ENCODE results near the gene ZFAND6.
"Not testable (repeated sequence)": the region's sequence is repeated elsewhere in the genome, so short reads cannot be mapped to it uniquely, and the experiment has no call there.

ZFAND6 gene

DNA sequence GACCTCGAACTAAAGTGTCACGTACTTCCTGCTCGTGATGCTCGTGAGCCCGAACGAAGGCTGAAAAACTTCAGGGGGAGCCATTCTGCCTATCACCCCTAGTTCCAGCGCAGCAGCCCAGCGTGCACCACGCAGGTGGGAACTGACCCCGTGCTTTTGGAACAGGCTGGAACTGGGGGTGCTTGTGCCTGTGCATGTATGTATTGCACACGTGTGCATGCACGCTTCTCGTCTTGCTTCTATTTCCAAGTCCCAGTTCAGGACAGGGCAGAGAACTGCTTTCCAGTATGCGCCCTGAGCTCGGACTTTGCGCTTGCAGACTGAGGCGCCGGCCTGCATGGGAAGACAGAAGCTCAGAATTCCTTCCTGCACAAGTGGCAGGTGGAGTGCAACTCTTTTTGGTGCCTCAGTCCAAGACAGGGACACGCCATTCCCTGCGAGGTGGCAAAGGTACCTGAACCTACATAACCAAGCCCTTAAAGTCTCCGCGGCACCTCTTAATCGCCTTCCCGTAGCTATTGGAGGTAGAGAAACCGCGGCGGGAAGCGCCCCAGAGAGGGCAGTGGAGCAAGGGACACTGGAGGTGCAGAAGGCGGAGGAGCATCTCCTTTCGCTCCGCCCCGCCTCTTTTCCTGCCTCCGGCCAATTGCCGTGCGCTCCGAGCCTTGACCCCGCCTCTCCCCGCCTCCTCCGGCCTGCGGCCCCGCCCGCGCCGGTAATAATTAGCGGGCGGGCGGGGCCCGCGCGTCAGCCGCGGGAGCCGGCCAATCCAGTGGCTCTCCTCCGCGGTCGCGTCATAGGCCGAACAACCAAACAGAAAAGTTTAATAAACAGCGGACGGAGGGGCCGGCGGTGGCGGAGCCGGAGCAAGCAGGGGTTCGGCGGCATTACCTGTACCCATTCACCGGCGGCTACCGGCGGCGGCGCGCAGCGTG lies at the start of gene ZFAND6:
ZFAND6 (plus strand) TSS at position 826 of the 935 bp plus-strand sequence. CDS start 60,669 bp downstream, outside the sequence.
- peak; percentile 63 for DNase-seq (ENCODE audit: low read depth)

DNA sequence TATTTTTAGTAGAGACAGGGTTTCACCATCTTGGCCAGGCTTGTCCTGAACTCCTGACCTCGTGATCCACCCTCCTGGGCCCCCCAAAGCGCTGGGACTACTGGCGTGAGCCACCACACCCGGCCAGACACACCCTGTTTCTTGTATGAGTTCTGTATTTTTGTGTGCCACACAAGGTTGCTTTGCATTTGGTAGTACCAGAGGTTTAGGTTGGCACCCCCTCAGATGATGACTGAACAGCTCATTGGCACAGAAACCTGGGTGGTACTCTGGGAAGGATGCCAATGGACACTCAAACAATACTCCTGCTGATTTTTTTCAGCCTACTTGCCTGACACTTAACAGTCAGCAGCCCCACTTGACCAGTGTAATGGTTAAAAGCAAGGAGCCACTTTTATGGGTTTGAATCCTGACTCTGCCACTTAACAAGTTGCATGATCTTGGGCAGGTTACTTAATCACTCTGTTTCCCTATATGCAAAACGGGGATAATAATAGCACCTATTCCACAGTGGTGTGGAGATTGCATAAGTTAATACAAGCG lies 49.3 kb upstream of the ZFAND6 start:
- DNase-seq (ENCODE audit: low read depth), result no peak

DNA sequence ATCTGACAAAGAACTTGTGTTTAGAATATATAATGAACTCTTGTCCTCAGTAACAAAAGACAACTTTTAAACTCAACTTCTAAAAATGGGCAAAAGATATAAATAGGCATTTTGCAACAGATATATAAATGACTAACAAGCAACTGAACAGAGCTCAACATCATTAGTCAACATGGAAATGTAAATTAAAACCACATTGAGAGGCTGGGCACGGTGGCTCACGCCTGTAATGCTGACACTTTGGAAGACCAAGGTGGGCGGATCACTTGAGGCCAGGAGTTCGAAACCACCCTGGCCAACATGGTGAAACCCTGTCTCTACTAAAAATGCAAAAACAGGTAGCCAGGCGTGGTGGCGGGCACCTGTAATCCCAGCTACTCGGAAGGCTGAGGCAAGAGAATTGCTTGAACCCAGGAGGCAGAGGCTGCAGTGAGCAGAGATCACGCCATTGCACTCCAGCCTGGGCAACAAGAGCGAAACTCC lies 48.4 kb upstream of the ZFAND6 start:
- peak; percentile 78 for DNase-seq (ENCODE audit: low read depth)

DNA sequence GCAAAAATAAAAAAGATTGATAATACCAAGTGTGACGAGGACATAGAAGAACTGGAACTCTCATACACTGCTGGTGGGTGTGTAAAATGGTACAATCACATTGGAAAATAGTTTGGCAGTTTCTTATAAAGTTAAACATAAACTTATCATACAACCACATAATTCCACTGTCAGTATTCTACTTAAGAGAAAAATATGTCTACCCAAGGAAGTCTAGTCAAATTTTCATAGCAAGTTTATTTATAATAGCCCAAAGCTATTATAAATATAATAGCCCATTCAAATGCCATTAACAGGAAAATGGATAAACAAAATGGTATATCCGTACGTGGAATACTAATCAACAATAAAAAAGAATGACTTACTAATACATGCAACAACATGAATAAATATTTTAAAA lies 47.9 kb upstream of the ZFAND6 start:
- no peak for DNase-seq (ENCODE audit: low read depth)

DNA sequence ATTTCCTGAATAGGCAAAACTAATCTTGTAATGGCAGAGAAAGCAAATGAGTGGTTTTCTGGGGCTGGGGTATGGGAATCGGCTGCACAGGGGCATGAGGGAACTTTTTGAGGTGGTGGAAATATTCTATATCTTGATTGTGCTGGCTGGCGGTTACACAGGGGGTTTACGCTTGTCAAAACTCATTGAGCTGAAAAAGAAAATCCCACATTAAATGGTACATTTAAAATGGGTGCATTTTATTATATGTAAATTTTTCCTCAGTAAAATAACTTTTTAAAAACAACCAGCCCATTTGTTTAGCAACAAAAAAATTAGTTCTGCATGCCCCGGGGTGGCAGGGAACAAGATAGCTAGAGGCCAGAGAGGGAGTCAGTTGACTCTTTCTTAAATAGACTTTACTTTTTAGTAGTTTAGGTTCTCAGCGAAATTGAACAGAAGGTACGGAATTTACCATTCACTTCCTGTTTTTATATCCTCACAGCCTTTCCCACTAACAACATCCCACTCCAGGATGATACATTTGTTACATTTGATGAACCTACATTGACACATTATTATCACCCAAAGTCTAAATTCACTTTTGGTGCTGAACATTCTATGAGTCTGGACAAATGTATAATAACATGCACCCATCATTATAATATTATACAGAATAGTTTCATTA lies 47.3 kb upstream of the ZFAND6 start:
- DNase-seq (ENCODE audit: low read depth), result no peak

DNA sequence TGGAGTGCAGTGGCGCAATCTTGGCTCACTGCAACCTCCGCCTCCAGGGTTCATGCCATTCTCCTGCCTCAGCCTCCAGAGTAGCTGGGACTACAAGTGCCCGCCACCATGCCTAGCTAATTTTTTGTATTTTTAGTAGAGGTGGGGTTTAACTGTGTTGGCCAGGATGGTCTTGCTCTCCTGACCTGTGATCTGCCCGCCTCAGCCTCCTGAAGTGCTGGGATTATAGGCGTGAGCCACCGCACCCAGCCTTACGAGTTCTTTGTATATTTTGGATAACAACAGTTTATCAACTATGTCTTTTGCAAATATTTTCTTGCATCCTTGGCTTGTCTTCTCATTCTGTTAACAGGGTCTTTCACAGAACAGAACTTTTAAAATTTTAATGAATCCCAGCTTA lies 45.3 kb upstream of the ZFAND6 start:
- DNase-seq (ENCODE audit: low read depth), result not testable (repeated sequence)

DNA sequence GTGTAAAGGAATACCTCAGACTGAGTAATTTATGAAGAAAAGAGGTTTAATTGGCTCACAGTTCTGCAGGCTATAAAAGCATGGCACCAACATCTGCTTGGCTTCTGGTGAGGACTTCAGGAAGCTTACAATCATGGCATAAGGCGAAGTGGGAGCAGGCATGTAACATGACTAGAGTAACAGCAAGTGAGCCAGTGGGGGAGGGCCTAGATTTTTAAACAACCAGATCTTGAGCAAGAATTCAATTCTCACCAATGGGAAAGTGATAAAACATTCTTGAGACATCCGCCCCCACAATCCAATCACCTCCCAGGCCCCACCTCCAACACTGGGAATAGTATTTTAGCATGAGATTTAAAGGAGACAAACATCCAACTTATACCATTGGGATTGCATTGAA lies 44.3 kb upstream of the ZFAND6 start:
- no peak for DNase-seq (ENCODE audit: low read depth)

DNA sequence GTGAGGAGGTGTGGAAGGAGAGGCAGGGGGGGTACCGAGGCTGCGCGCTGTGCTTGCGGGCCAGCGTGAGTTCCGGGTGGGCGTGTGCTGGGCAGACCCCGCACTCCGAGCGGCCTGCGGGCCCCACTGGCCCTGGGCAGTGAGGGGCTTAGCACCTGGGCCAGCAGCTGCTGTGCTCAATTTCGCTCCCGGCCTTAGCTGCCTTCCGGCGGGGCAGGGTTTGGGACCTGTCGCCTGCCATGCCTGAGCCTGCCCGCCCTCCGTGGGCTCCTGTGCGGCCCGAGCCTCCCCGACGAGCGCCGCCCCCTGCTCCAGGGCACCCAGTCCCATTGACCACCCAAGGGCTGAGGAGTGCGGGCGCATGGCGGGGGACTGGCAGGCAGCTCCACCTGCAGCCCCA lies 43.0 kb upstream of the ZFAND6 start:
- DNase-seq (ENCODE audit: low read depth), result not testable (repeated sequence)

DNA sequence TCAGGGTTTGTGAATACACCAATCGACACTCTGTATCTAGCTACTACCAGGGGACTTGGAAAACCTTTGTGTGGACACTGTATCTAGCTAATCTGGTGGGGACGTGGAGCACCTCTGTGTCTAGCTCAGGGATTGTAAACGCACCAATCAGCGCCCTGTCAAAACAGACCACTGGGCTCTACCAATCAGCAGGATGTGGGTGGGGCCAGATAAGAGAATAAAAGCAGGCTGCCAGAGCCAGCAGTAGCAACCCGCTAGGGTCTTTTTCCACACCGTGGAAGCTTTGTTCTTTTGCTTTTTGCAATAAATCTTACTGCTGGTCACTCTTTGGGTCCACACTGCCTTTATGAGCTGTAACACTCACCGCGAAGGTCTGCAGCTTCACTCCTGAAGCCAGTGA lies 42.3 kb upstream of the ZFAND6 start:
- DNase-seq (ENCODE audit: low read depth), result not testable (repeated sequence)

DNA sequence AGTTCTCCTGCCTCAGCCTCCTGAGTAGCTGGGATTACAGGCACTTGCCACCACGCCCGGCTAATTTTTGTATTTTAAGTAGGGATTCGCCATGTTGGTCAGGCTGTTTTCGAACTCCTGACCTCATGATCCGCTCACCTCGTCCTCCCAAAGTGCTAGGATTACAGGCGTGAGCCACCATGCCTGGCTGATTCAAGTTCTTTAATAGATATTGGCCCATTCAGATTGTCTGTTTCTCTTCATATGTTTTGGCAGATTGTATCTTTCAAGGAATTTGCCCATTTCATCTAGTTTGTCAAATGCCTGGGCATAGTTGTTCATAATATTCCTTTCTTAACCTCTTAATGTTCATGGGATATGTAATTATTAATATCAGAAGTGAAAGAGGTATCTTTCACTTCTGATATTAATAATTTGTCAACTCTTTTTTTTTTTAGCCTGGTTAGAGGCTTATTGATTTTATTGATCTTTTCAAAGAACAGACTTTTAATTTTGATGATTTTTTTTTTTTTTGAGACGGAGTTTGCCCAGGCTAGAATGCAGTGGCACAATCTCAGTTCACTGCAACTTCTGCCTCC lies 40.2 kb upstream of the ZFAND6 start:
- no peak for DNase-seq (ENCODE audit: low read depth)

DNA sequence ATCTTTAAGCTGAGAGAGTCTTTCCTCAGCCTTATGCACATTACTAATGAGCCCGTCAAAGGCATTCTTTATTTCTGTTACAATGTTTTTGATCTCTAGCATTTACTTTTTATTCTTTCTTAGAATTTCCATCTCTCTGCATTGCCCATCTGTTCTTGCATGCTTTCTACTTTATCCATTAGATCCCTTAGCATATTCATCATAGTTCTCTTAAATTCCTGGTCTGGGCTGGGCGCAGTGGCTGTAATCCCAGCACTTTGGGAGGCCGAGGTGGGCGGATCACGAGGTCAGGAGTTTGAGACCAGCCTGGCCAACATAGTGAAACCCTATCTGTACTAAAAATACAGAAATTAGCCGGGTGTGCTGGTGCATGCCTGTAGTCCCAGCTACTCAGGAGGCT lies 39.3 kb upstream of the ZFAND6 start:
- not testable (repeated sequence) for DNase-seq (ENCODE audit: low read depth)

DNA sequence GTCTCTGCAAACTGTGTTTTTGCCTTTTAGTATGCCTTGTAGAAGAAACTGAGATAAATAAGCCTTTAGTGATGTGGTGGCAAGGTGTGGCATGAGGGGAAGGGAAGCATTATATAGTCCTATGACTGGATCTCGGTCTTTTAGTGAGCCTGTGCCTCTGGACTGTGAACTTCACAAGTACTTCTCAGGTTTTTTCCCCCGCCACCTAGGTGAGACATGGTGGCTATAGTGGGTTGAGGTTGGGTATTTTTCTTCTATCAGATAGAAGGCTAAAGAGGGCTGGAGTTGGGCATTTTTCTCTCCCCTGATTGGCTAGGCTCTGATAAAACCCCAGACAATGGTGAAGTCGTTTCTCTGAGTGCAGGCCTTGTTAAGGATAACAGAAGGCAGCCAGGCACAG lies 38.7 kb upstream of the ZFAND6 start:
- DNase-seq (ENCODE audit: low read depth), result no peak

DNA sequence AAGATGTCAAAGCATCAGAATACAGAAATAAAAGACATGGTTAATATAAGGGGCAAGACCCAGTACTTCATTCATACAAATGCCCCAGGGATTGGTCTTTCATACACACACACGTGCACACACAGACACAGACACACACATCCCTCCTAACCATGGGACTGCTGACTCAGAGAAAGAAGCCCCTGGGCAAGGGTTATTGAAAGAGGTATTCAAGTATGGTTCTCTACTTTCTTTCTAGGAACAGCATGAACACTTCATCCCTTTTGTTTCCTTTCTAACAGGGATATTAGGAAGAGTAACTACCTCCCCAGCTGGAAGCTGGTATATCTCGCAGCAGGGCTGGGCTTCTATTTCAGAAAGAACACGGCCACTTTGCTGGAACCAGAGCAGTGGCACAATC lies 33.2 kb upstream of the ZFAND6 start:
- no peak for DNase-seq (ENCODE audit: low read depth)

DNA sequence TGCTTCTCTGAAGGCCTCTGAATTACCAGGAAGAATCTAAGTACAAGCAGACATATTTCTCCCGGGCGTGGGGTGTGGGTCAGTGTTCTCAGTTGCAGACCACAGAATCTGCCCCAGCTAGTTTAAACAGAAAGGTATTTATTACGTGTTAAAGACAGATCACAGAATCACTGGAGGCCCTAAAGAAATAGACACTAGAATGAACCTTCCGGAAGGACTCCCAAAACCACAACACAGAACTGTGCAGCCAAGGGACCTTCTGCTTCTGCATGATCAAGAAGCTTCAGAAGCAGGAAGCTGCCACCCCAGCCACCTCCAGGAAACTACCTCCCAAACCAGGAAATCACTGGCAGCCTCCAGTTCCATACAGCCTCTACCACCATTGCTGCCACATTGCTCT lies 32.7 kb upstream of the ZFAND6 start:
- DNase-seq (ENCODE audit: low read depth), result no peak

DNA sequence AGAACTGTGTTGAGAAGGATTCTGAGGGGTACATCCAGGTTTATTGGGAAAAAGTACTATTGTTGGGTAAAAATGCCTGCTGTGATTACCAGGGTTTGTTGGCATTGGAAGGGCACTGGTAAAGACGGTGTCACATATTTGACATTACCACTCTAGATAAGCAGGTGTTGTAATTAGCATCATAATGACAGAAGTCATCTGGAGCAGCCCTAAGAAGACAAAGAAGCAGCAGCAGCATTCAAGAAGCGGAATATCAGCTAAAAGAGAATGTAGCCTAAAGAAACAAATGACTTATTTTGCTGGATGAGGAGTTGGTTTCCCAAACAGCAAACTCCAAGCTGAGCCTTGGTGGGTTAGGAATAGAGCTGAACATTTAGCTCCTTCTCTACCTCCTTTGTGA lies 30.5 kb upstream of the ZFAND6 start:
- DNase-seq (ENCODE audit: low read depth), result no peak

DNA sequence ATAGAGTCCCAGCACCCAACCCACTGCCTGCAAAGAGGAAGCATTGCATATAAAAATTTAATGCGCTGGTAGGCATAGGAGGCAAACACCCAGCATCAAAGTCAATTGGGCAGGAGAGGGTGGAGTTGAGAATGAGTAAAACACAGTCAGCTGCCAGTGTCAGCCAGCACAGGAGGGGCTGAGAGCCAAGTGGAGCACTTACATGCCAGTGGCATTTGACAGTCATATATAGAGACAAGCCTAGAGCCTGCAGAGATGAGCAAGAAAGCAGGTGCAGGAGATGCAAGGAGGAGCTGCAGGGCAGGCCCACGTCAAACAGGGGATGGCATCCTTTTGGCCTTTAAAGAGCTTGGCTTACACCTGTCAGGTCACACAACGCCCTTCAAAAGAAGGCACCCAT lies 27.6 kb upstream of the ZFAND6 start:
- DNase-seq (ENCODE audit: low read depth), result no peak

DNA sequence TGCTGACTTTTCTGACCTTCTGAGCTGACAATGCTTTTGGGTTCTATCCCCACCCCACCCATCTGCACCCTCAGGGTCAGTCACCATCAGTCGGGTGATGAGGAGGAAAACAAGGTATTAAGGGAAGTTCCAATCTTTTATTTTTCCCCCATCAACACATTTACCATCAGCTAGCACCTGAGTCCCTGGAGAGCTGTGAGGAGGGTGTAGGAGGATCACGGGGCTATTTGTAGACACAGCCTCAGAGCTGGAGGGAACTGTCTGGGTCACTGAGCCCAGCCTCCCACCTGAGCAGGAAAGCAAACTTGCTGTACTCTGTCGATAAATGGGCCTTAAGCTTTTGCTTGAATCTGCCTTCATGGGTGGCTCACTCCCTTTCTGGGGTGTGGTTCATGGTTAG lies 24.8 kb upstream of the ZFAND6 start:
- DNase-seq (ENCODE audit: low read depth), result no peak

DNA sequence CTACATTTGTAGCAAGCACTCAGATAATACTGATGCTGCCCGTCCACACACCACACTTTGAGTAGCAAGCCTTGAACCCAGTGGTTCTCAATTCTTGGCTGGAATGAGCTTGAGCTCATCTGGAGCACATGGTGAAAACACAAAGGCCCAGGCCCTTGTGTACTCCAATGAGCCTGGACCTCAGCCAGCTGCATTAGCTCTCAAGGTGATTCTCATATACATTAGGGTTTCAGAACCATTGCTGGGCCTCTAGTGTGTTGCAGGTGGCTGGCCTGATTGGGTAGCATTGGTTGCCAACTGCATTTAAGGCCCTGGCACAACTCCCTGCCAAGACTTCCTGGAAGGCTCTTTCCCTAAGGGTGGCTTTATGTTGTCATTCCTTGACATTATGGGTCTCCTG lies 23.4 kb upstream of the ZFAND6 start:
- DNase-seq (ENCODE audit: low read depth), result no peak

DNA sequence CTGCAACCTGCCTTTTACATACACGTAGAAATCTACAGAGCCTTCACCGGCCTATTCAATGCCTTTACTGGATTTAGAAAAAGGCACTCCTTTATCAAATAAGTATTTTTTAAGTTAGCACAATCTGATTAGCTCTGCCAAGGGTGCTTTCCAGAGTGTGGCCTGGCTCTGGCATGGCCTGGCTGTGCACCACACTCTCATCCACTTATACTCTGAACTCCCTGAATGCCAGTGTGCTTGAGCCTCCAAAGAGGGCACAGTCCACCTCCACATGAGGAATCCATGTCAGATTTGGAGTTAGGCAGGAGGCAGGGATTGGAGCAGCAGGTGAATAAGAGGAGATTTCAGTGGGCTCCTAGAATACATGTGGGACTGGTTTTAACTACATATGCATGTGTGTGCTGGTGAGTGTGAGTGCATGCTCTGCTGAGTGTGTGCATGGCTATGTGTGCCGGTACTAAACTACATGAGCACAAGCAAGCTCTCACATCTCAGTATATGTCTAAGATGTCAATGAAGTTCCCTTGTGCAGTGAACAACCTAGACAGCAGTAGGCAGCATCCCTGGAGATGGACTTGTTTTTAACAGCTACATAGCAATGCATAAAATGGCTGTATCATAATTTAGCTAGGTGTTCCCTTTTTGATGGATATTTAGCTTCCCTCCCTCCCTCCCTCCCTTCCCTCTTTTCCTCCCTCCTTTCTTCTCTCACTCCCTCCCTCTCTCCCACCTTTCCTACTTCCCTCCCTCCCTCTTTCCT lies 17.8 kb upstream of the ZFAND6 start:
- DNase-seq (ENCODE audit: low read depth), result no peak

DNA sequence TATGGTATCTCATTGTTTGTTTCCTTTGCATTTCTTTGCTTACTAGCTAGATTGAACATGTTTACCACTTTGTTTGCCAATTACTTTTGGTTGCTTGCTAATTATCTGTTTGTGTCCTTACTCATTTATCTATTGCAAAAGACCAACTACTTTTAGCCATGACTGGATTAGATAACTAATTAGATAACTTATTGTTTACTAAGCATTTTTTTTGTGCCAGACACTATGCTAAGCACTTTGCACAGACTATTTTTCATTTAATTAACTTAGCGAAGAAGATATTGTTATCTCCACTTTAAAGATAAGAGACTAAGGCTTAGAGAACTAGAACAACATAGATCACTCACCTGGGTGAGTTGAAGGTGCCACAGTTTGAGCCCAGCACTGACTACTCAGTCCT lies 16.9 kb upstream of the ZFAND6 start:
- DNase-seq (ENCODE audit: low read depth), result no peak

DNA sequence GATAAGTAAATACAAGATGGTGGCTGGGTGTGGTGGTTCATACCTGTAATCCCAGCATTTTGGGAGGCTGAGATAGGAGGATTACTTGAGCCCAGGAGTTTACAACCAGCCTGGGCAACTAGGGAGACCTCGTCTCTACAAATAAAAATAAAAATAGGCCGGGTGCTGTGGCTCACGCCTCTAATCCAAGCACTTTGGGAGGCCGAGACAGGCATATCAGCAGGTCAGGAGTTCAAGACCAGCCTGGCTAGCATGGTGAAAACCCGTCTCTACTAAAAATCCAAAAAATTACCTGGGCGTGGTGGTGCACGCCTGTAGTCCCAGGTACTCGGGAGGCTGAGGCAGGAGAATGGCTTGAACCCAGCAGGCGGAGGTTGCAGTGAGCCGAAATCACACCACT lies 14.3 kb upstream of the ZFAND6 start:
- not testable (repeated sequence) for DNase-seq (ENCODE audit: low read depth)

DNA sequence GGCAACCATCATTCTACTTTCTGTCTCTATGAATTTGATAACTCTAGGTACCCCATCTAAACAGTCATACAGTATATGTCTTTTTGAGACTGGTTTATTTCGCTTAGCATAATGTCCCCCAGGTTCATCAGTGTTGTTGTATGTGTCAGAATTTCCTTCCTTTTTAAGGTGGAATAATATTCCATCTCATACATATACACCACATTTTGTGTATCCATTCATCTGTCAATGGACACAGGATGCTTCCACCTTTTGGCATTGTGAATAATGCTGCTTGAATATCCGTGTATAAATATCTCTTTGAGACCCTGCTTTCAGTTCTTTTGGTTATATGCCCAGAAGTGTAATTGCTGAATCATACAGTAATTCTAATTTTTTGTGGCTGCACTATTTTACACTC lies 10.4 kb upstream of the ZFAND6 start:
- no peak for DNase-seq (ENCODE audit: low read depth)
